PC-3 (cell line): ENCODE results near the gene SARNP. TPM values are rescaled to one million over a fixed set of nuclear protein-coding genes. Genes with fewer than 3 reads are reported as not detected.

Experiments
- ATAC-seq: fragments of 200-7000 bp; cut with Tn5 transposase; 2 replicates; pipeline ENCODE4 v1.9.1; 2020; ENCODE audit warnings: mild to moderate bottlenecking, moderate library complexity
- BruUV-seq: library from RNA; stranded (reverse); fragments of 400-500 nt; replicated peaks from 2 replicates; lab custom pipeline; 2021; lab: Mats Ljungman, UMichigan
- CTCF ChIA-PET: fragments of 300-600 bp; sonication (Branson Sonifier 250); formaldehyde crosslinking; loops from one replicate; lab custom pipeline; 2022; ENCODE audit warnings: antibody characterized with exemption; lab: Charles Lee
- POLR2A ChIA-PET: fragments of 300-600 bp; sonication (Branson Sonifier 250); formaldehyde crosslinking; loops from one replicate; lab custom pipeline; 2022; ENCODE audit warnings: antibody characterized with exemption; ENCODE audit not compliant: unreplicated experiment; lab: Charles Lee
- DNase-seq: peaks from one replicate; pipeline ENCODE4 v3.0.0-alpha.2; 2015
- H2AFZ ChIP-seq: fragments of 300-600 bp; sonication (generic); 2 replicates; pipeline ENCODE4 v1.6.0; 2016; ENCODE audit warnings: antibody characterized with exemption, low read length
- H3F3A ChIP-seq: fragments of 300-600 bp; sonication (generic); one replicate; pipeline ENCODE4 v1.6.0; 2017; ENCODE audit warnings: antibody characterized with exemption, low read length, control low read depth, mild to moderate bottlenecking; ENCODE audit not compliant: unreplicated experiment
- H3K27ac ChIP-seq: fragments of 300-600 bp; sonication (generic); 2 replicates; pipeline ENCODE4 v1.5.1; 2016; ENCODE audit warnings: mild to moderate bottlenecking, low read length
- H3K27me3 ChIP-seq: fragments of 300-600 bp; sonication (generic); 2 replicates; pipeline ENCODE4 v1.6.1; 2016; ENCODE audit warnings: low read length, mixed read lengths
- H3K36me3 ChIP-seq: fragments of 300-600 bp; sonication (generic); 2 replicates; pipeline ENCODE4 v1.6.1; 2016; ENCODE audit warnings: low read depth, mixed run types, low read length, mixed read lengths
- H3K4me1 ChIP-seq: fragments of 300-600 bp; sonication (generic); 2 replicates; pipeline ENCODE4 v1.5.1; 2016; ENCODE audit warnings: low read length; ENCODE audit not compliant: insufficient read depth
- H3K4me2 ChIP-seq: fragments of 300-600 bp; sonication (generic); 2 replicates; pipeline ENCODE4 v1.6.0; 2016; ENCODE audit warnings: low read length
- H3K4me3 ChIP-seq: fragments of 300-600 bp; sonication (generic); 2 replicates; pipeline ENCODE4 v1.5.1; 2016; ENCODE audit warnings: mild to moderate bottlenecking, low read length, mixed read lengths
- H3K79me2 ChIP-seq: fragments of 300-600 bp; sonication (generic); 2 replicates; pipeline ENCODE4 v1.6.1; 2017; ENCODE audit warnings: low read length, mixed read lengths
- H3K9ac ChIP-seq: fragments of 300-600 bp; sonication (generic); 2 replicates; pipeline ENCODE4 v1.6.0; 2016; ENCODE audit warnings: mild to moderate bottlenecking, low read length
- H3K9me2 ChIP-seq: fragments of 300-600 bp; sonication (generic); replicated peaks from 2 replicates; pipeline ENCODE4 v1.6.1; 2016; ENCODE audit warnings: mixed run types, low read length, mixed read lengths
- H3K9me3 ChIP-seq: fragments of 300-600 bp; sonication (generic); 2 replicates; pipeline ENCODE4 v1.6.1; 2016; ENCODE audit warnings: low read length, mixed read lengths
- H4K20me1 ChIP-seq: fragments of 300-600 bp; sonication (generic); 2 replicates; pipeline ENCODE4 v1.6.1; 2016; ENCODE audit warnings: low read length, mixed read lengths
- CTCF ChIP-seq: fragments of 300-600 bp; sonication (generic); conservative IDR thresholded peaks from 2 replicates; pipeline ENCODE4 v1.5.1; 2017; ENCODE audit warnings: antibody characterized with exemption, low read depth, mild to moderate bottlenecking, low read length
- EZH2 ChIP-seq: fragments of 300-600 bp; sonication (generic); IDR thresholded peaks from one replicate; pipeline ENCODE4 v1.6.1; 2017; ENCODE audit warnings: antibody characterized with exemption, mild to moderate bottlenecking, low read length; ENCODE audit not compliant: unreplicated experiment
- EZH2phosphoT487 ChIP-seq: fragments of 300-600 bp; sonication (generic); IDR thresholded peaks from 2 replicates; pipeline ENCODE4 v1.6.1; 2018; ENCODE audit warnings: mild to moderate bottlenecking, antibody characterized with exemption, low read length, borderline replicate concordance
- intact Hi-C: fragments of 100-400 bp; cut with micrococcal nuclease; formaldehyde crosslinking; loops from 2 replicates; pipeline ENCODE4 v1.9.0; 2023
- total RNA-seq: library from RNA; depleted of rRNA; stranded (reverse); fragments of >200 nt; gene quantifications from 2 replicates; pipeline ENCODE4 v1.2.3, GENCODE V29; 2014

Gene SARNP
- total RNA-seq, 1 experiment from 2014 or later, result 103 TPM

DNA sequence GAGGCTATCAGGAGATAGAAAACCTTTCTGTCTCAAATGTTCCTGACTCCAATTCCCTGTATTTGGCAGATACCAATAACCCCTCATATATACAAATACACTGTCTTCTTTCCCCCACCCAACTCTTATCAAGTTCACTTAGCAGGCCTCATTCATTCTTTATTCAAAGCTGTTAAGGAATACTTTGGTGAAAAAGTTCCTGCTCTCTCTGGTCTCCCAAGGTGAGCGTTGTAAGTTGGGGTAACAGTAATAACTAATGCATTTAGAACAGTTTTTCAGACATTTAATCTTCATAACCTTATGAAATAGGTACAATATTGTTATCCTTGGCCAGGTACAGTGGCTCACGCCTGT is 78.5 kb downstream of the SARNP start:
- CTCF ChIA-PET, result interaction anchor here (0.6 to 2.7 kb wide), 14 partner anchors 10 to 258 kb away, joined by 3 to 21 read pairs (median 6); partner anchors contain the start of genes CD63, ORMDL2, RAB5B and RDH5
- BruUV-seq, result no TSS peak
- Histone ChIP-seq H3K9me2 (no peaks in the 10 kb centered on the region), H3K27ac (no peak overlapping the region), H3K27me3 (no peaks in the 10 kb centered on the region), H3K79me2 (no peaks in the 10 kb centered on the region), H3F3A (no peaks in the 10 kb centered on the region), H3K9ac (no peak overlapping the region), H3K4me1 (peaks cover 16% of the 10 kb centered on the region), H4K20me1 (no peaks in the 10 kb centered on the region), H2AFZ (peak overlapping the region; percentile 95; the same call in 1 of the 2 replicates), H3K9me3 (no peaks in the 10 kb centered on the region), H3K36me3 (no peaks in the 10 kb centered on the region; the same call in 1 of the 2 replicates), H3K4me3 (peak overlapping the region; percentile 82; the same call in 1 of the 2 replicates), H3K4me2 (peak overlapping the region; percentile 96)
- DNase-seq (no peak), ATAC-seq (no peak)
- intact Hi-C loops, result loop anchor here (1.0 to 2.0 kb wide), 4 partner anchors 58 to 290 kb away; partner anchors contain the start of gene DGKA
- POLR2A ChIA-PET, result interaction anchor here (1.6 kb wide), 1 partner anchor 10 kb away, joined by 6 read pairs; the partner anchor contains the start of gene CD63
- no peak for TF ChIP-seq CTCF
- TF ChIP-seq EZH2phosphoT487, result no peak
- TF ChIP-seq EZH2, result no peak

DNA sequence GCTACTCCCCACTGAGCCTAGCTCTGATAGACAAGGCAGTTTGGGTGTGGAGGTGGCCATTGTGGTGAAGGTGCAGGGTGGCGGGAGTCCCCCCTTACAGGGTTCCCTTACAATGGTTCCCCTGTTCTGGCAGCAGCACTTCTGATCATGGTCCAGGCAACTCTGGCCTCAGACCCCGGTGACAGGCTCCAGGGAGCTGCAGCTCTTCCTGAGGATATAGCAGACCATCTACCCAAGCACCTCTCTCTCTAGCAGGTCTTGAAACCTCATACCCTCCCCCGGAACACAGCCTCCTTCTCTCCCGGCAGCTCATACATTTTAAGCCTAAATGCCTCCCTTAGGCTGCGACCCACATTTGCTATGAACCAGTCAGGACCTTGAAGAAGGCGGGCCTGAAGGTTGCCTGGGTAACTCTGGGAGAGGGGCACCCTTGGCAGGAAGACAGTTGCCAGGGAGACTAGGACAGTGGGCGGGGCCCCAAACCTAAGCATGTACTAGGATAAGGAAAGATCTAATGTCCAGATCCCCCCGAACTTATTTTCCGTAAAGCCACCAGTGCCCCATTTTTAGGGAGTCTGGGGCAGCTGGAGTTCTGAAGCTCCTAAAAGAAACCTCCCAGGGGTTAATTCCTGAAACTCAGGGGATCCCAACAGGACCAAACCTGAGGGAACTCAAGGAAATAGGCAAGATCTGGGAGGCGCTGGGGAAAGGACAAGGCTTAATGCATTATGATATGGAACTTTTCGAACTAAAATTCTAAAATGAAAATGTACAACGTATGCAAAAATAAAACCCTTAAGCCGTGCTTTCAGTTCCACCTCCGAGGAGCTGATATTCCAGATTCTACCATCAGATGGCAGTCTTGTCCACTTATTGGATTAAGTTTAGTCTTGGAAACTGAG is 79.2 kb downstream of the SARNP start:
- CTCF ChIA-PET, result interaction anchor here (0.5 to 2.7 kb wide), 20 partner anchors 9 to 291 kb away, joined by 3 to 25 read pairs (median 4); partner anchors contain the start of genes CD63, ORMDL2, RAB5B and RDH5
- peak; percentile 98 for DNase-seq
- intact Hi-C loops, result loop anchor here (1.0 to 2.0 kb wide), 4 partner anchors 59 to 291 kb away; partner anchors contain the start of gene DGKA

More for the DNA sequence above, 79.2 kb downstream of the SARNP start:
- Histone ChIP-seq H3F3A (no peaks in the 10 kb centered on the region), H3K9me3 (no peaks in the 10 kb centered on the region), H3K4me3 (peak overlapping the region; percentile 82), H3K27ac (no peak overlapping the region), H3K4me1 (peaks cover 14% of the 10 kb centered on the region), H3K4me2 (peak overlapping the region; percentile 96), H2AFZ (peak overlapping the region; percentile 95), H3K9me2 (no peaks in the 10 kb centered on the region), H3K27me3 (no peaks in the 10 kb centered on the region), H3K36me3 (no peaks in the 10 kb centered on the region; the same call in 1 of the 2 replicates), H3K79me2 (no peaks in the 10 kb centered on the region), H3K9ac (peak overlapping the region; percentile 34; the same call in 1 of the 2 replicates), H4K20me1 (no peaks in the 10 kb centered on the region)
- POLR2A ChIA-PET, result interaction anchor here (0.6 to 1.6 kb wide), 2 partner anchors 9 to 234 kb away, joined by 3 to 6 read pairs; partner anchors contain the start of gene CD63
- peak; percentile 53 for ATAC-seq
- BruUV-seq, result no TSS peak
- TF ChIP-seq EZH2phosphoT487 (no peak), CTCF (peak; percentile 90), EZH2 (no peak)
